ENCODE results near the gene ROBO2. TPM values are rescaled to one million over a fixed set of nuclear protein-coding genes. Genes with fewer than 3 reads are reported as not detected.
"Not testable (repeated sequence)": the region's sequence is repeated elsewhere in the genome, so short reads cannot be mapped to it uniquely, and the experiment has no call there.

Gene ROBO2
- total and polyA plus RNA-seq, 10 of the 15 experiments (the other 5 are each of a cell fraction or from before 2014, with no cell fraction given), result 0.22 to 2.5 (median 0.81) TPM

GRCh38 chr3:77410334-77410733 lies 370.4 kb downstream of the ROBO2 start:
- H2AFZ ChIP-seq (ENCODE audit: control insufficient read depth, low read depth, low read length); H3K27me3 ChIP-seq (replicated peaks in 1 of 2; ENCODE audit: control insufficient read depth in 2 of 2, insufficient read depth in 2 of 2, low read length in 1 of 2); H3K79me2 ChIP-seq (ENCODE audit: control insufficient read depth, insufficient read depth, low read length); in situ Hi-C loops (cut with MboI); RAD21 ChIA-PET (ENCODE audit: unreplicated experiment); H3K4me1 ChIP-seq (ENCODE audit: control insufficient read depth, insufficient read depth, low read length); H3K4me3 ChIP-seq; intact Hi-C loops (cut with micrococcal nuclease; ENCODE audit: unreplicated experiment); DNase-seq (ENCODE audit: low read depth, low spot score); H3K4me2 ChIP-seq (ENCODE audit: control insufficient read depth, insufficient read depth); H3K36me3 ChIP-seq (ENCODE audit: control insufficient read depth in 2 of 2, insufficient read depth in 2 of 2, low read length in 1 of 2); H3K27ac ChIP-seq (ENCODE audit: control insufficient read depth, insufficient read depth); H3K9ac ChIP-seq (ENCODE audit: control insufficient read depth, insufficient read depth, low read length); H4K20me1 ChIP-seq (ENCODE audit: control insufficient read depth, insufficient read depth); POLR2A ChIA-PET; H3K9me3 ChIP-seq (replicated peaks; ENCODE audit: control insufficient read depth, insufficient read depth, low read length); FAIRE-seq; ATAC-seq; BruUV-seq (replicated peaks): not testable (repeated sequence)
- WGBS (ENCODE audit: insufficient coverage, insufficient replicate concordance, low lambda C conversion rate, missing lambda C conversion rate), result 0% methylated on average over 1 of the region's 1 CpG
- CTCF ChIA-PET, result interaction anchor here (1.9 kb wide), 1 partner anchor 82 kb away, joined by 3 read pairs; no protein-coding TSS in a partner anchor
- SMC1A ChIA-PET (ENCODE audit: uncharacterized antibody, unreplicated experiment), result interaction anchor here (0.9 kb wide), 1 partner anchor 15 kb away, joined by 3 read pairs; no protein-coding TSS in a partner anchor

- Histone ChIP-seq H3K79me2 (ENCODE audit: control insufficient read depth, insufficient read depth, low read length) (no peaks in the 10 kb centered on the region), H3K9ac (ENCODE audit: control insufficient read depth, insufficient read depth, low read length) (no peak overlapping the region), H3K9me3 (replicated peaks; ENCODE audit: control insufficient read depth, insufficient read depth, low read length) (no peaks in the 10 kb centered on the region; the same call in 2 of the 3 replicates), H3K4me3 (no peak overlapping the region), H3K27me3 (replicated peaks in 1 of 2; ENCODE audit: control insufficient read depth in 2 of 2, insufficient read depth in 2 of 2, low read length in 1 of 2) (no peaks in the 10 kb centered on the region), H3K4me2 (ENCODE audit: control insufficient read depth, insufficient read depth) (no peak overlapping the region), H2AFZ (ENCODE audit: control insufficient read depth, low read depth, low read length) (no peak overlapping the region), H3K27ac (ENCODE audit: control insufficient read depth, insufficient read depth) (no peak overlapping the region), H4K20me1 (ENCODE audit: control insufficient read depth, insufficient read depth) (no peaks in the 10 kb centered on the region), H3K4me1 (ENCODE audit: control insufficient read depth, insufficient read depth, low read length) (no peaks in the 10 kb centered on the region), H3K36me3 (ENCODE audit: control insufficient read depth in 2 of 2, insufficient read depth in 2 of 2, low read length in 1 of 2) (no peaks in the 10 kb centered on the region)
- FAIRE-seq, result no peak
- no TSS peak for BruUV-seq (replicated peaks)
- no peak for TF ChIP-seq PBX3 (IDR thresholded peaks at IDR 0.05; ENCODE audit: insufficient replicate concordance, low read depth, low read length)
- TF ChIP-seq MYC (IDR thresholded peaks at IDR 0.05; ENCODE audit: insufficient read depth, insufficient read length, insufficient replicate concordance, low read length, severe bottlenecking), result no peak
- no peak for TF ChIP-seq ZNF687 (IDR thresholded peaks at IDR 0.05)
- no peak for TF ChIP-seq EZH2 (IDR thresholded peaks at IDR 0.05; ENCODE audit: borderline replicate concordance, control insufficient read depth, low read depth, low read length)
- TF ChIP-seq MXI1 (IDR thresholded peaks at IDR 0.05; ENCODE audit: low read depth, low read length), result no peak
- TF ChIP-seq RBBP5 (conservative IDR thresholded peaks at IDR 0.05), result no peak
- TF ChIP-seq NR2C2 (IDR thresholded peaks at IDR 0.05; ENCODE audit: borderline replicate concordance, control insufficient read depth, insufficient read length, low read depth), result no peak
- no peak for TF ChIP-seq ZNF622 (IDR thresholded peaks at IDR 0.05)
- TF ChIP-seq NFYB (IDR thresholded peaks at IDR 0.05; ENCODE audit: insufficient read depth, low read depth, low read length), result no peak
- TF ChIP-seq FOXM1 (IDR thresholded peaks at IDR 0.05; ENCODE audit: low read depth, low read length), result no peak
- TF ChIP-seq PAX8 (IDR thresholded peaks at IDR 0.05), result no peak
- no peak for TF ChIP-seq SMARCA5 (IDR thresholded peaks at IDR 0.05)
- no peak for TF ChIP-seq FOS (IDR thresholded peaks at IDR 0.05; ENCODE audit: borderline replicate concordance, extremely low read depth, insufficient read length)
- ChIA-PET RAD21 (ENCODE audit: unreplicated experiment) (no interaction called here), POLR2A (no interaction called here), SMC1A (ENCODE audit: uncharacterized antibody, unreplicated experiment) (no interaction called here), CTCF (no interaction called here)
- in situ Hi-C loops (cut with MboI) (no loop called here), intact Hi-C loops (cut with micrococcal nuclease; ENCODE audit: unreplicated experiment) (no loop called here)
- DNase-seq (ENCODE audit: low read depth, low spot score), result no peak
- WGBS (ENCODE audit: insufficient coverage, insufficient replicate concordance, low lambda C conversion rate, missing lambda C conversion rate), result 18% methylated on average over 2 of the region's 2 CpGs
- no peak for ATAC-seq
Measured at GRCh38 chr3:77411334-77411733, 371.4 kb downstream of the ROBO2 start.

Measured in GM12878 (cell line).